Astrocyte (in vitro differentiated cells and primary cell): ENCODE data around the gene ZFHX3. TPM values are rescaled to one million over a fixed set of nuclear protein-coding genes. Genes with fewer than 3 reads are reported as not detected.

ENCODE experiments used
- DNase-seq: peaks from one replicate; pipeline ENCODE4 v3.0.0-alpha.2; 2010; ENCODE audit warnings: low read depth
- FAIRE-seq: peaks from 2 replicates; lab custom pipeline; 2011; peaks lifted over from hg19 to GRCh38; lab: Jason Lieb, UNC
- H2AFZ ChIP-seq: 2 replicates; pipeline ENCODE4 v1.6.0; 2012; ENCODE audit warnings: low read depth, low read length, inconsistent platforms
- H3K27ac ChIP-seq: 2 replicates; pipeline ENCODE4 v1.5.1; 2011; ENCODE audit warnings: low read depth, low read length, inconsistent platforms
- H3K27me3 ChIP-seq: 2 replicates; pipeline ENCODE4 v1.6.0; 2011; ENCODE audit warnings: low read length, inconsistent platforms; ENCODE audit not compliant: insufficient read depth
- H3K36me3 ChIP-seq: 2 replicates; pipeline ENCODE4 v1.5.1; 2011; ENCODE audit warnings: low read length, inconsistent platforms; ENCODE audit not compliant: insufficient read depth
- H3K4me1 ChIP-seq: 2 replicates; pipeline ENCODE4 v1.5.1; 2011; ENCODE audit warnings: low read length, inconsistent platforms; ENCODE audit not compliant: insufficient read depth
- H3K4me2 ChIP-seq: 2 replicates; pipeline ENCODE4 v1.6.0; 2012; ENCODE audit warnings: low read length, inconsistent platforms
- H3K4me3 ChIP-seq: 2 replicates; pipeline ENCODE4 v1.5.1; 2011; ENCODE audit warnings: low read depth, mild to moderate bottlenecking, low read length, inconsistent platforms; ENCODE audit not compliant: insufficient read depth
- H3K79me2 ChIP-seq: 2 replicates; pipeline ENCODE4 v1.6.0; 2012; ENCODE audit warnings: mild to moderate bottlenecking, low read length, inconsistent platforms; ENCODE audit not compliant: insufficient read depth
- H3K9ac ChIP-seq: 2 replicates; pipeline ENCODE4 v1.6.0; 2012; ENCODE audit warnings: mild to moderate bottlenecking, low read length, inconsistent platforms
- H3K9me3 ChIP-seq: 2 replicates; pipeline ENCODE4 v1.5.1; 2012; ENCODE audit warnings: low read depth, mild to moderate bottlenecking, low read length, inconsistent platforms; ENCODE audit not compliant: insufficient read depth
- H4K20me1 ChIP-seq: 2 replicates; pipeline ENCODE4 v1.6.0; 2012; ENCODE audit warnings: low read length, inconsistent platforms; ENCODE audit not compliant: insufficient read depth
- H3K27ac Mint-ChIP-seq: one replicate; pipeline ENCODE4 v1.8.0; 2021; ENCODE audit warnings: mild to moderate bottlenecking, mixed read lengths; ENCODE audit not compliant: unreplicated experiment
- H3K27me3 Mint-ChIP-seq: one replicate; pipeline ENCODE4 v1.8.0; 2021; ENCODE audit warnings: low read depth, mixed read lengths; ENCODE audit not compliant: unreplicated experiment
- H3K36me3 Mint-ChIP-seq: one replicate; pipeline ENCODE4 v1.8.0; 2021; ENCODE audit warnings: low read depth, mixed read lengths; ENCODE audit not compliant: unreplicated experiment
- H3K4me1 Mint-ChIP-seq: one replicate; pipeline ENCODE4 v1.8.0; 2021; ENCODE audit warnings: low read depth, mixed read lengths; ENCODE audit not compliant: unreplicated experiment
- H3K4me3 Mint-ChIP-seq: one replicate; pipeline ENCODE4 v1.8.0; 2021; ENCODE audit warnings: mild to moderate bottlenecking, moderate library complexity, mixed read lengths; ENCODE audit not compliant: unreplicated experiment
- H3K9me3 Mint-ChIP-seq: one replicate; pipeline ENCODE4 v1.8.0; 2021; ENCODE audit warnings: mild to moderate bottlenecking, mixed read lengths; ENCODE audit not compliant: unreplicated experiment
- EZH2 ChIP-seq: IDR thresholded peaks from 2 replicates; pipeline ENCODE4 v1.6.1; 2012; ENCODE audit warnings: mild to moderate bottlenecking, low read length, inconsistent platforms; ENCODE audit not compliant: insufficient read depth
- total RNA-seq: library from RNA; stranded (reverse); gene quantifications from 2 replicates; pipeline ENCODE4 v1.2.1, GENCODE V29; 2021
- TF ChIP-seq, protein P1 (sequence below): IDR thresholded peaks from 2 replicates; pipeline ENCODE4 v1.5.1; 2011; ENCODE audit warnings: low read depth, mild to moderate bottlenecking, inconsistent platforms, low read length, moderate library complexity; ENCODE audit not compliant: insufficient read depth

ZFHX3 gene
- total RNA-seq, 1 donor from 2014 or later, result 19.7 TPM

GRCh38 chr16:73049091-73049490 is 1.2 kb upstream of the ZFHX3 start:
- H3K27ac Mint-ChIP-seq, result peak overlapping the region; percentile 13
- H3K27me3 ChIP-seq, result no peaks in the 10 kb centered on the region

GRCh38 chr16:73048292-73049080 is 558 bp upstream of the ZFHX3 start:
- Histone ChIP-seq H3K36me3 (no peaks in the 10 kb centered on the region), H3K4me2 (peak overlapping the region; percentile 87), H3K4me1 (peaks cover 56% of the 10 kb centered on the region), H3K27ac (peak overlapping the region; percentile 74), H3K9me3 (no peaks in the 10 kb centered on the region), H3K79me2 (peaks cover 92% of the 10 kb centered on the region), H3K9ac (peak overlapping the region; percentile 87), H2AFZ (peak overlapping the region; percentile 50), H3K4me3 (peak overlapping the region; percentile 66), H3K27me3 (no peaks in the 10 kb centered on the region), H4K20me1 (peaks cover 17% of the 10 kb centered on the region)
- H3K4me3 Mint-ChIP-seq, result peak overlapping the region; percentile 80
- peaks cover 36% of the 10 kb centered on the region for H3K4me1 Mint-ChIP-seq
- H3K9me3 Mint-ChIP-seq, result no peaks in the 10 kb centered on the region
- H3K27ac Mint-ChIP-seq, result peak overlapping the region; percentile 13
- TF ChIP-seq, protein P1, sequence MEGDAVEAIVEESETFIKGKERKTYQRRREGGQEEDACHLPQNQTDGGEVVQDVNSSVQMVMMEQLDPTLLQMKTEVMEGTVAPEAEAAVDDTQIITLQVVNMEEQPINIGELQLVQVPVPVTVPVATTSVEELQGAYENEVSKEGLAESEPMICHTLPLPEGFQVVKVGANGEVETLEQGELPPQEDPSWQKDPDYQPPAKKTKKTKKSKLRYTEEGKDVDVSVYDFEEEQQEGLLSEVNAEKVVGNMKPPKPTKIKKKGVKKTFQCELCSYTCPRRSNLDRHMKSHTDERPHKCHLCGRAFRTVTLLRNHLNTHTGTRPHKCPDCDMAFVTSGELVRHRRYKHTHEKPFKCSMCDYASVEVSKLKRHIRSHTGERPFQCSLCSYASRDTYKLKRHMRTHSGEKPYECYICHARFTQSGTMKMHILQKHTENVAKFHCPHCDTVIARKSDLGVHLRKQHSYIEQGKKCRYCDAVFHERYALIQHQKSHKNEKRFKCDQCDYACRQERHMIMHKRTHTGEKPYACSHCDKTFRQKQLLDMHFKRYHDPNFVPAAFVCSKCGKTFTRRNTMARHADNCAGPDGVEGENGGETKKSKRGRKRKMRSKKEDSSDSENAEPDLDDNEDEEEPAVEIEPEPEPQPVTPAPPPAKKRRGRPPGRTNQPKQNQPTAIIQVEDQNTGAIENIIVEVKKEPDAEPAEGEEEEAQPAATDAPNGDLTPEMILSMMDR, result no peak
- no peak for TF ChIP-seq EZH2
- no peak for DNase-seq
- no peak for FAIRE-seq
- no peaks in the 10 kb centered on the region for H3K27me3 Mint-ChIP-seq
- no peaks in the 10 kb centered on the region for H3K36me3 Mint-ChIP-seq

More at GRCh38 chr16:73049091-73049490, 1.2 kb upstream of the ZFHX3 start:
- H3K36me3 ChIP-seq, result no peaks in the 10 kb centered on the region
- peaks cover 56% of the 10 kb centered on the region for H3K4me1 ChIP-seq
- no peaks in the 10 kb centered on the region for H3K9me3 Mint-ChIP-seq
- peaks cover 13% of the 10 kb centered on the region for H4K20me1 ChIP-seq
- peak overlapping the region; percentile 74 for H3K27ac ChIP-seq
- no peaks in the 10 kb centered on the region for H3K9me3 ChIP-seq
- no peak for TF ChIP-seq EZH2
- TF ChIP-seq, protein P1, result no peak
- FAIRE-seq (no peak), DNase-seq (no peak)
- H2AFZ ChIP-seq, result no peak overlapping the region
- peaks cover 2% of the 10 kb centered on the region for H3K27me3 Mint-ChIP-seq
- H3K4me2 ChIP-seq, result peak overlapping the region; percentile 87
- H3K4me3 ChIP-seq, result peak overlapping the region; percentile 66
- peaks cover 30% of the 10 kb centered on the region for H3K4me1 Mint-ChIP-seq
- peaks cover 92% of the 10 kb centered on the region for H3K79me2 ChIP-seq
- peak overlapping the region; percentile 80 for H3K4me3 Mint-ChIP-seq
- peak overlapping the region; percentile 87 for H3K9ac ChIP-seq
- no peaks in the 10 kb centered on the region for H3K36me3 Mint-ChIP-seq

GRCh38 chr16:73047221-73047535 is 750 bp downstream of the ZFHX3 start:
- Mint-ChIP-seq H3K4me1 (peaks cover 48% of the 10 kb centered on the region), H3K27ac (peak overlapping the region; percentile 87), H3K9me3 (no peaks in the 10 kb centered on the region), H3K27me3 (no peaks in the 10 kb centered on the region), H3K36me3 (peaks cover 5% of the 10 kb centered on the region), H3K4me3 (peak overlapping the region; percentile 87)
- H3K4me3 ChIP-seq, result peak overlapping the region; percentile 66
- TF ChIP-seq, protein P1, result no peak
- no peak for TF ChIP-seq EZH2
- H3K27me3 ChIP-seq, result no peaks in the 10 kb centered on the region
- H3K4me1 ChIP-seq, result peaks cover 45% of the 10 kb centered on the region
- H3K4me2 ChIP-seq, result peak overlapping the region; percentile 87
- H3K36me3 ChIP-seq, result no peaks in the 10 kb centered on the region
- FAIRE-seq (no peak), DNase-seq (peak; percentile 85)
- H3K27ac ChIP-seq, result peak overlapping the region; percentile 56
- H3K79me2 ChIP-seq, result peaks cover 92% of the 10 kb centered on the region
- peak overlapping the region; percentile 44 for H2AFZ ChIP-seq
- peaks cover 28% of the 10 kb centered on the region for H4K20me1 ChIP-seq
- H3K9me3 ChIP-seq, result no peaks in the 10 kb centered on the region
- H3K9ac ChIP-seq, result peak overlapping the region; percentile 87
